Measurements from ENCODE around the gene CTDP1. TPM values are rescaled to one million over a fixed set of nuclear protein-coding genes. Genes with fewer than 3 reads are reported as not detected.
"Not testable (repeated sequence)": the region's sequence is repeated elsewhere in the genome, so short reads cannot be mapped to it uniquely, and the experiment has no call there.

Gene CTDP1
- polyA plus RNA-seq, 3 donors, result 6.8 to 11.7 (median 8.7) TPM

DNA sequence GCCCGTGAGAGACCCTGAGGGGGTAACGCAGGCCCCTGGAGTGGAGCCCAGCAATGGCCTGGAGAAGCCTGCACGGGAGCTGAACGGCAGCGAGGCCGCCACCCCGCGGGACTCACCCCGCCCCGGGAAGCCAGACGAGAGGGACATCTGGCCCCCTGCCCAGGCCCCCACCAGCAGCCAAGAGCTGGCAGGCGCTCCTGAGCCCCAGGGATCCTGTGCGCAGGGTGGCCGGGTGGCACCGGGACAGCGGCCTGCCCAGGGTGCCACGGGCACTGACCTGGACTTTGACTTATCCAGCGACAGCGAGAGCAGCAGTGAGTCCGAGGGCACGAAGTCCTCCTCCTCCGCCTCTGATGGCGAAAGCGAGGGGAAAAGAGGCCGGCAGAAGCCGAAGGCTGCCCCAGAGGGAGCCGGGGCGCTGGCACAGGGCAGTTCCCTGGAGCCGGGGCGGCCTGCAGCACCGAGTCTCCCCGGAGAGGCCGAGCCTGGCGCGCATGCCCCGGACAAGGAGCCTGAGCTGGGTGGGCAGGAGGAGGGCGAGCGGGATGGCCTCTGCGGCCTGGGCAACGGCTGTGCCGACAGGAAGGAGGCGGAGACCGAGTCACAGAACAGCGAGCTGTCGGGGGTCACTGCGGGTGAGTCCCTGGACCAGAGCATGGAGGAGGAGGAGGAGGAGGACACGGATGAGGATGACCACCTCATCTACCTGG is 35.1 kb downstream of the CTDP1 start:
- 92 to 96% (median 93%) methylated on average over 42 to 47 of the region's 47 CpGs for WGBS, 3 donors

GRCh38 chr18:79715280-79715679 is 35.7 kb downstream of the CTDP1 start:
- WGBS, 3 donors, result 98% methylated on average over 26 of the region's 26 CpGs
- H3K27ac ChIP-seq (ENCODE audit: low read depth, low read length), result no peak overlapping the region

More for the DNA sequence above, 35.1 kb downstream of the CTDP1 start:
- H3K27ac ChIP-seq (ENCODE audit: low read depth, low read length), result no peak overlapping the region

DNA sequence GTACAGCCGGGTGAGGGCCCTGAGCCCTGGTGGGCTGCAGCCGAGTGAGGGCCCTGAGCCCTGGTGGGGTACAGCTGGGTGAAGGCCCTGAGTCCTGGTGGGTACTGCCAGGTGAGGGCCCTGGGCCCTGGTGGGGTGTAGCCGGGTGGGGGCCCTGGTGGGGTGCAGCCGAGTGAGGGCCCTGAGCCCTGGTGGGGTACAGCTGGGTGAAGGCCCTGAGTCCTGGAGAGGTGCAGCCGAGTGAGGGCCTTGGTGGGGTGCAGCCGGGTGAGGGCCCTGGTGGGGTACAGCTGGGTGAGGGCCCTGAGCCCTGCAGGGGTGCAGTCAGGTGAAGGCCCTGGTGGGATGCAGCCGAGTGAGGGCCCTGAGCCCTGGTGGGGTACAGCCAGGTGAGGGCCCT is 37.5 kb downstream of the CTDP1 start:
- WGBS, 3 donors, result 95 to 99% (median 96%) methylated on average over 6 to 7 of the region's 7 CpGs

GRCh38 chr18:79717555-79718074 is 38.0 kb downstream of the CTDP1 start:
- H3K27ac ChIP-seq (ENCODE audit: low read depth, low read length), result no peak overlapping the region
- 94 to 98% (median 98%) methylated on average over 26 to 29 of the region's 29 CpGs for WGBS, 3 donors

More for the DNA sequence above, 37.5 kb downstream of the CTDP1 start:
- no peak overlapping the region for H3K27ac ChIP-seq (ENCODE audit: low read depth, low read length)

- whole genome bisulfite sequencing, 3 donors, result 93 to 98% (median 97%) methylated on average over 17 of the region's 17 CpGs
These were observed 38.5 kb downstream of the CTDP1 start for GRCh38 chr18:79718126-79718525.

GRCh38 chr18:79718878-79719477 is 39.4 kb downstream of the CTDP1 start:
- no peak overlapping the region for H3K27ac ChIP-seq (ENCODE audit: low read depth, low read length)
- WGBS, 3 donors, result 96 to 99% (median 97%) methylated on average over 30 of the region's 30 CpGs

More at GRCh38 chr18:79718126-79718525, 38.5 kb downstream of the CTDP1 start:
- no peak overlapping the region for H3K27ac ChIP-seq (ENCODE audit: low read depth, low read length)

GRCh38 chr18:79719478-79720358 is 40.1 kb downstream of the CTDP1 start:
- H3K27ac ChIP-seq (ENCODE audit: low read depth, low read length), result not testable (repeated sequence)
- 90 to 94% (median 94%) methylated on average over 17 to 19 of the region's 19 CpGs for WGBS, 3 donors

- WGBS, 3 donors, result 90 to 92% (median 91%) methylated on average over 14 of the region's 14 CpGs
- H3K27ac ChIP-seq (ENCODE audit: low read depth, low read length), result no peak overlapping the region
These were observed 40.7 kb downstream of the CTDP1 start for GRCh38 chr18:79720359-79720733.

DNA sequence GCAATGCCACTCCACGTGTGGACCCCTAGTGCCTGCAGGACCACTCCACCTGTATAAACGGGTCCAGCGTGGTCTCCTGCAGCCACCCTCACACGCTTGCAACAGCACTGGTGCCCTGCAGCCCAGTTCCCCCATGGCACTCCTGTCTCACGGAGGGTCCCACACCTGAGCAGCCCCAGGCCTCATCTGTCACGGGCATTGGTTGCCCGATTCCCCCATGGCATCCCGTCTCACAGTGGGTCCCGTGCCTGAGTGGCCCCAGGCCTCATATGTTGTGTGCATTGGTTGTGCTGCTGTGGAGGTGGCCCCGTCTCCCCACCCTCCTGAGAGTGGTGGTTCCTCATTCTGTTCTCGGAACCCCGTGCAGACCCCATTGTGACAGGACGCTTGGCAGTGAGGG is 43.4 kb downstream of the CTDP1 start:
- 97% methylated on average over 13 of the region's 13 CpGs for WGBS, 3 donors
- no peak overlapping the region for H3K27ac ChIP-seq (ENCODE audit: low read depth, low read length)

DNA sequence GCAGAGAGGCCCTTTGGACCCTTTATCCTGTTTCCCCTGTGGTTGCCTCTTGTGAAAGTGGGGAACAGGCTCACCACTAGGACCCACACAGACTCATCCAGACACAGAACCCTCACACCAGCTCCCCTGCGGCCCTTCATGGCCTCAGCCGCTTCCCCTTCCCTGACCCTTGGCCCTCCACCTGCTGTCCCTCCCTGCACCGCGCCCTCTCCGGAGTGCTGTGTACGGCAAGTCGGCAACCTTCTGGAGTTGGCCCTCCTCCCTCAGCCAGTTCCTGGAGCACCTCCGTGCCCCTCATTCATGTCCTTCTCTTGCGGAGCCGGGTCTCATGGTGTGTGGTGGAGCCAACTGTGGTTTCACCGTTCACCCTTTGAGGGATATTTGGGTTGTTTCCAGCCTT is 44.0 kb downstream of the CTDP1 start:
- 84 to 87% (median 87%) methylated on average over 11 of the region's 11 CpGs for WGBS, 3 donors
- no peak overlapping the region for H3K27ac ChIP-seq (ENCODE audit: low read depth, low read length)

- 90 to 97% (median 96%) methylated on average over 15 of the region's 15 CpGs for WGBS, 3 donors
- H3K27ac ChIP-seq (ENCODE audit: low read depth, low read length), result no peak overlapping the region
These were observed 44.9 kb downstream of the CTDP1 start for GRCh38 chr18:79724299-79725080.

- H3K27ac ChIP-seq (ENCODE audit: low read depth, low read length), result no peak overlapping the region
- 92 to 94% (median 93%) methylated on average over 15 of the region's 15 CpGs for WGBS, 3 donors
These were observed 45.9 kb downstream of the CTDP1 start for GRCh38 chr18:79725486-79725885.

GRCh38 chr18:79726721-79727120 is 47.1 kb downstream of the CTDP1 start:
- no peak overlapping the region for H3K27ac ChIP-seq (ENCODE audit: low read depth, low read length)
- 92 to 97% (median 95%) methylated on average over 17 to 20 of the region's 20 CpGs for WGBS, 3 donors

- H3K27ac ChIP-seq (ENCODE audit: low read depth, low read length), result no peak overlapping the region
- WGBS, 3 donors, result 96 to 98% (median 97%) methylated on average over 33 of the region's 33 CpGs
These were observed 47.6 kb downstream of the CTDP1 start for GRCh38 chr18:79727211-79727610.

DNA sequence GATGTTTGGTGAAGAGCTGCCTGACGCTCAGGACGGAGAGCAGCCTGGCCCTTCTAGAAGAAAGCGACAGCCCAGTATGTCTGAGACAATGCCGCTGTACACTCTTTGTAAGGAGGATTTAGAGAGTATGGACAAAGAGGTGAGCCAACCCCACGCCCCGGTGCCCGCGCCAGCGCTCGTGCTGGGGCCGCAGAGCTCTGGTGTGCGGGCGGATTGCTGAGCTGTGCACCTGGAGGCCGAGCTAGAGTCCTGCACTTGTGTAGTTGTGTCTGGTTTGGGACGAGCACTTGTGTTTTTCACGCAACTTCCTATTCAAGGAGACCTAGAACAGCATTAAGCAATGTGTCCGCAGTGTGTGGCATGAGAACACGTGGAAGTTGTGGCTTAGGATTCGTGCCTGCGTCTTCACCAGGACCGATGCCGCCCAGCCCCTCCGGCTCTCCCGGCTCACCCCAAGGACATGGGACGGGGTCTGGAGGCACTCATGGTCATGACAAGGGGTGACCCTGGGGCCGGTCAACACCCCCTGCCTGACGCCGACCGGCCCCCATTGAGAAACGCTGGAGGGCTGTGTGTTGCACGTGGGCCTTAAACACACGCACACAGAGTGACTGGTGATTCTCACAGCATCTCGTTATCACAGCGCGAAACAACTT is 49.5 kb downstream of the CTDP1 start:
- H3K27ac ChIP-seq (ENCODE audit: low read depth, low read length), result no peak overlapping the region
- 93 to 97% (median 96%) methylated on average over 35 of the region's 35 CpGs for WGBS, 3 donors

GRCh38 chr18:79729611-79730010 is 50.0 kb downstream of the CTDP1 start:
- no peak overlapping the region for H3K27ac ChIP-seq (ENCODE audit: low read depth, low read length)
- 96 to 99% (median 98%) methylated on average over 12 of the region's 12 CpGs for WGBS, 3 donors

- WGBS, 3 donors, result 94 to 100% (median 96%) methylated on average over 11 of the region's 11 CpGs
- H3K27ac ChIP-seq (ENCODE audit: low read depth, low read length), result no peak overlapping the region
These were observed 51.2 kb downstream of the CTDP1 start for GRCh38 chr18:79730804-79731203.

Data from adipose tissue (tissue), 3 donors.